PC-3 (cell line): ENCODE data around the gene PID1. TPM values are rescaled to one million over a fixed set of nuclear protein-coding genes. Genes with fewer than 3 reads are reported as not detected.

ENCODE experiments used
- ATAC-seq: fragments of 200-7000 bp; cut with Tn5 transposase; 2 replicates; pipeline ENCODE4 v1.9.1; 2020; ENCODE audit warnings: mild to moderate bottlenecking, moderate library complexity
- BruUV-seq: library from RNA; stranded (reverse); fragments of 400-500 nt; replicated peaks from 2 replicates; lab custom pipeline; 2021; lab: Mats Ljungman, UMichigan
- CTCF ChIA-PET: fragments of 300-600 bp; sonication (Branson Sonifier 250); formaldehyde crosslinking; loops from one replicate; lab custom pipeline; 2022; ENCODE audit warnings: antibody characterized with exemption; lab: Charles Lee
- POLR2A ChIA-PET: fragments of 300-600 bp; sonication (Branson Sonifier 250); formaldehyde crosslinking; loops from one replicate; lab custom pipeline; 2022; ENCODE audit warnings: antibody characterized with exemption; ENCODE audit not compliant: unreplicated experiment; lab: Charles Lee
- DNase-seq: peaks from one replicate; pipeline ENCODE4 v3.0.0-alpha.2; 2015
- H2AFZ ChIP-seq: fragments of 300-600 bp; sonication (generic); 2 replicates; pipeline ENCODE4 v1.6.0; 2016; ENCODE audit warnings: antibody characterized with exemption, low read length
- H3F3A ChIP-seq: fragments of 300-600 bp; sonication (generic); one replicate; pipeline ENCODE4 v1.6.0; 2017; ENCODE audit warnings: antibody characterized with exemption, low read length, control low read depth, mild to moderate bottlenecking; ENCODE audit not compliant: unreplicated experiment
- H3K27ac ChIP-seq: fragments of 300-600 bp; sonication (generic); 2 replicates; pipeline ENCODE4 v1.5.1; 2016; ENCODE audit warnings: mild to moderate bottlenecking, low read length
- H3K27me3 ChIP-seq: fragments of 300-600 bp; sonication (generic); 2 replicates; pipeline ENCODE4 v1.6.1; 2016; ENCODE audit warnings: low read length, mixed read lengths
- H3K36me3 ChIP-seq: fragments of 300-600 bp; sonication (generic); 2 replicates; pipeline ENCODE4 v1.6.1; 2016; ENCODE audit warnings: low read depth, mixed run types, low read length, mixed read lengths
- H3K4me1 ChIP-seq: fragments of 300-600 bp; sonication (generic); 2 replicates; pipeline ENCODE4 v1.5.1; 2016; ENCODE audit warnings: low read length; ENCODE audit not compliant: insufficient read depth
- H3K4me2 ChIP-seq: fragments of 300-600 bp; sonication (generic); 2 replicates; pipeline ENCODE4 v1.6.0; 2016; ENCODE audit warnings: low read length
- H3K4me3 ChIP-seq: fragments of 300-600 bp; sonication (generic); 2 replicates; pipeline ENCODE4 v1.5.1; 2016; ENCODE audit warnings: mild to moderate bottlenecking, low read length, mixed read lengths
- H3K79me2 ChIP-seq: fragments of 300-600 bp; sonication (generic); 2 replicates; pipeline ENCODE4 v1.6.1; 2017; ENCODE audit warnings: low read length, mixed read lengths
- H3K9ac ChIP-seq: fragments of 300-600 bp; sonication (generic); 2 replicates; pipeline ENCODE4 v1.6.0; 2016; ENCODE audit warnings: mild to moderate bottlenecking, low read length
- H3K9me2 ChIP-seq: fragments of 300-600 bp; sonication (generic); replicated peaks from 2 replicates; pipeline ENCODE4 v1.6.1; 2016; ENCODE audit warnings: mixed run types, low read length, mixed read lengths
- H3K9me3 ChIP-seq: fragments of 300-600 bp; sonication (generic); 2 replicates; pipeline ENCODE4 v1.6.1; 2016; ENCODE audit warnings: low read length, mixed read lengths
- H4K20me1 ChIP-seq: fragments of 300-600 bp; sonication (generic); 2 replicates; pipeline ENCODE4 v1.6.1; 2016; ENCODE audit warnings: low read length, mixed read lengths
- CTCF ChIP-seq: fragments of 300-600 bp; sonication (generic); conservative IDR thresholded peaks from 2 replicates; pipeline ENCODE4 v1.5.1; 2017; ENCODE audit warnings: antibody characterized with exemption, low read depth, mild to moderate bottlenecking, low read length
- EZH2 ChIP-seq: fragments of 300-600 bp; sonication (generic); IDR thresholded peaks from one replicate; pipeline ENCODE4 v1.6.1; 2017; ENCODE audit warnings: antibody characterized with exemption, mild to moderate bottlenecking, low read length; ENCODE audit not compliant: unreplicated experiment
- EZH2phosphoT487 ChIP-seq: fragments of 300-600 bp; sonication (generic); IDR thresholded peaks from 2 replicates; pipeline ENCODE4 v1.6.1; 2018; ENCODE audit warnings: mild to moderate bottlenecking, antibody characterized with exemption, low read length, borderline replicate concordance
- intact Hi-C: fragments of 100-400 bp; cut with micrococcal nuclease; formaldehyde crosslinking; loops from 2 replicates; pipeline ENCODE4 v1.9.0; 2023
- total RNA-seq: library from RNA; depleted of rRNA; stranded (reverse); fragments of >200 nt; gene quantifications from 2 replicates; pipeline ENCODE4 v1.2.3, GENCODE V29; 2014

The PID1 gene
- total RNA-seq, 1 experiment from 2014 or later: 0.84 TPM

GRCh38 chr2:228974169-228974568, 296.9 kb downstream of the PID1 start:
- intact Hi-C loops: no loop called here

More at GRCh38 chr2:228974169-228974568, 296.9 kb downstream of the PID1 start:
- no peak for TF ChIP-seq EZH2phosphoT487
- TF ChIP-seq CTCF: no peak
- no peak for TF ChIP-seq EZH2
- Histone ChIP-seq H2AFZ (no peak overlapping the region), H3K27me3 (no peaks in the 10 kb centered on the region), H3K4me1 (no peaks in the 10 kb centered on the region), H3K4me3 (no peak overlapping the region), H4K20me1 (no peaks in the 10 kb centered on the region), H3K9ac (no peak overlapping the region), H3K79me2 (no peaks in the 10 kb centered on the region), H3K36me3 (no peaks in the 10 kb centered on the region), H3K9me2 (no peaks in the 10 kb centered on the region), H3K4me2 (no peak overlapping the region), H3K9me3 (no peaks in the 10 kb centered on the region), H3F3A (no peaks in the 10 kb centered on the region), H3K27ac (no peak overlapping the region)
- DNase-seq (no peak), ATAC-seq (no peak)
- ChIA-PET POLR2A (no interaction called here), CTCF (no interaction called here)
- BruUV-seq: no TSS peak
